Transverse colon (tissue), 4 donors: ENCODE results near the gene MCOLN2. TPM values are rescaled to one million over a fixed set of nuclear protein-coding genes. Genes with fewer than 3 reads are reported as not detected.
A peak's percentile ranks its signal among the peaks of the same experiment; 100 is the strongest.

Source experiments
- DNase-seq: peaks from one replicate; pipeline ENCODE4 v3.0.0-alpha.2; 2019
- H3K27ac ChIP-seq, 4 donors: fragments of 200-600 bp; sonication (generic); 2 replicates each; pipeline ENCODE4 v1.5.1; 2016 to 2018; ENCODE audit warnings: inconsistent platforms in 4 of 4
- H3K27me3 ChIP-seq: fragments of 200-600 bp; sonication (generic); 2 replicates; pipeline ENCODE4 v1.5.1; 2017; ENCODE audit warnings: inconsistent platforms
- H3K36me3 ChIP-seq, 4 donors: fragments of 200-600 bp; sonication (generic); 2 replicates each; pipeline ENCODE4 v1.5.1; 2017 to 2019; ENCODE audit warnings: inconsistent platforms in 4 of 4
- H3K4me1 ChIP-seq, 4 donors: fragments of 200-600 bp; sonication (generic); 2 replicates each; pipeline ENCODE4 v1.5.1; 2017 to 2020; ENCODE audit warnings: inconsistent platforms in 4 of 4
- H3K4me3 ChIP-seq, 4 donors: fragments of 200-600 bp; sonication (generic); 1 replicate in 1 of 4; 2 replicates in 3 of 4; pipeline versions ENCODE4 v1.5.1 to v1.6.1; 2017 to 2019; ENCODE audit warnings: inconsistent platforms in 4 of 4
- H3K9me3 ChIP-seq, 2 donors: fragments of 200-600 bp; sonication (generic); 2 replicates each; pipeline ENCODE4 v1.5.1; 2017 to 2019; ENCODE audit warnings: inconsistent platforms in 2 of 2
- CTCF ChIP-seq, 5 experiments: fragments of 200-600 bp in 3 of 5; fragments of 450-650 bp in 2 of 5; sonication (generic) in 3 of 5; IDR thresholded peaks; 1 replicate in 2 of 5; 2 replicates in 3 of 5; pipeline ENCODE4 v1.5.1; 2016 to 2017; ENCODE audit warnings: antibody characterized with exemption in 5 of 5, inconsistent platforms in 3 of 5, mild to moderate bottlenecking in 2 of 5, moderate library complexity in 1 of 5
- EP300 ChIP-seq: sonication (generic); formaldehyde crosslinking; IDR thresholded peaks from one replicate; pipeline ENCODE4 v1.6.1; 2017; ENCODE audit warnings: antibody characterized with exemption, low read depth
- POLR2A ChIP-seq: fragments of 450-650 bp; IDR thresholded peaks from one replicate; pipeline ENCODE4 v1.6.1; 2016; ENCODE audit warnings: antibody characterized with exemption, mild to moderate bottlenecking, moderate library complexity
- POLR2AphosphoS5 ChIP-seq, 3 donors: sonication (generic); formaldehyde crosslinking; IDR thresholded peaks; one replicate each; pipeline ENCODE4 v1.6.1; 2016; ENCODE audit warnings: antibody characterized with exemption in 3 of 3
- WGBS, 2 donors: methylation state at CpG; one replicate each; pipeline ENCODE4 v1.1.5; 2018; ENCODE audit warnings: low coverage in 1 of 2; 5-methylcytosine and 5-hydroxymethylcytosine counted together
- in situ Hi-C, 4 donors: fragments of 200-750 bp; cut with MboI; loops; one replicate each; pipeline versions ENCODE4 v1.15.0 to v1.15.1; 2017; ENCODE audit warnings: low sequenced_read_pairs in 3 of 4, low pct_ligation_motif_present in 1 of 4, low pct_unique_long_range_greater_than_20kb in 1 of 4
- intact Hi-C: fragments of 100-400 bp; cut with DNase I; formaldehyde crosslinking; loops from one replicate; pipeline ENCODE4 v1.15.1; 2023; ENCODE audit warnings: low total_unique reads
- total RNA-seq, 4 donors: library from RNA; depleted of rRNA; stranded (reverse); fragments of >200 nt; gene quantifications; one replicate each; pipeline ENCODE4 v1.1.0, GENCODE V29; 2016

The MCOLN2 gene
- total RNA-seq, 4 donors from 2014 or later, result 15.7 to 133 (median 82.7) TPM

- Histone ChIP-seq H3K36me3 (no peaks in the 10 kb centered on the region), H3K9me3 (no peaks in the 10 kb centered on the region), H3K27me3 (peaks cover 7% of the 10 kb centered on the region), H3K4me3 (no peak overlapping the region), H3K27ac (no peak overlapping the region), H3K4me1 (no peaks in the 10 kb centered on the region)
- 28 to 41% methylated on average over 1 of the region's 1 CpG for WGBS, 2 donors
- intact Hi-C loops (no loop called here), in situ Hi-C loops (loop anchor here in 1 of 4 donors (25.0 kb wide), 1 partner anchor 988 kb away; no protein-coding TSS in a partner anchor)
- TF ChIP-seq POLR2A (no peak), EP300 (no peak), POLR2AphosphoS5 (IDR thresholded peaks at IDR 0.05) (no peak)
- no peak for DNase-seq
These were observed 96.9 kb downstream of the MCOLN2 start for GRCh38 chr1:84899969-84900368.

GRCh38 chr1:84896279-84896678, 100.6 kb downstream of the MCOLN2 start:
- Histone ChIP-seq H3K27ac (no peak overlapping the region), H3K9me3 (no peaks in the 10 kb centered on the region), H3K36me3 (no peaks in the 10 kb centered on the region), H3K4me3 (no peak overlapping the region), H3K4me1 (peaks cover 0 to 11% (median 10%) of the 10 kb centered on the region in 4 donors), H3K27me3 (peaks cover 43% of the 10 kb centered on the region)
- intact Hi-C loops, result no loop called here
- TF ChIP-seq EP300, result no peak
- no peak for TF ChIP-seq POLR2A
- TF ChIP-seq POLR2AphosphoS5 (IDR thresholded peaks at IDR 0.05), result no peak
- TF ChIP-seq CTCF (IDR thresholded peaks at IDR 0.05), result no peak
- DNase-seq, result no peak
- in situ Hi-C loops, result no loop called here
- WGBS, 2 donors, result 61 to 64% methylated on average over 2 of the region's 2 CpGs

- no peak for TF ChIP-seq CTCF (IDR thresholded peaks at IDR 0.05)
- no peak for TF ChIP-seq EP300
- TF ChIP-seq POLR2AphosphoS5 (IDR thresholded peaks at IDR 0.05), result no peak
- no peak for TF ChIP-seq POLR2A
- no peaks in the 10 kb centered on the region for H3K9me3 ChIP-seq
- in situ Hi-C loops, result no loop called here
- peak; percentile 51 for DNase-seq
- H3K27me3 ChIP-seq, result peaks cover 43% of the 10 kb centered on the region
- 5% methylated on average over 61 of the region's 93 CpGs; no CpG with 5 or more reads in 1 of the 2 donors for WGBS, 2 donors
- H3K36me3 ChIP-seq, result no peaks in the 10 kb centered on the region
- peak within 1 kb of the TSS in 1 of 4 donors; percentile 62 for H3K27ac ChIP-seq
- intact Hi-C loops, result no loop called here
- H3K4me3 ChIP-seq, result peak within 1 kb of the TSS in 3 of 4 donors; percentile 39 to 59 (median 52)
- peaks cover 0 to 11% (median 10%) of the 10 kb centered on the region in 4 donors for H3K4me1 ChIP-seq
These were observed 104.0 kb downstream of the MCOLN2 start, which contains the start of gene LPAR3 for GRCh38 chr1:84892705-84893618. LPAR3 (minus strand) TSS chr1:84893206; CDS start chr1:84866120, 27,086 bp downstream.

GRCh38 chr1:84890566-84890965, 106.3 kb downstream of the MCOLN2 start:
- Histone ChIP-seq H3K27ac (no peak overlapping the region), H3K36me3 (no peaks in the 10 kb centered on the region), H3K4me3 (no peak overlapping the region), H3K4me1 (peaks cover 0 to 11% (median 10%) of the 10 kb centered on the region in 4 donors), H3K9me3 (no peaks in the 10 kb centered on the region), H3K27me3 (peaks cover 42% of the 10 kb centered on the region)
- in situ Hi-C loops, result no loop called here
- intact Hi-C loops, result no loop called here
- no peak for DNase-seq
- TF ChIP-seq EP300, result no peak
- no peak for TF ChIP-seq POLR2AphosphoS5 (IDR thresholded peaks at IDR 0.05)
- TF ChIP-seq CTCF (IDR thresholded peaks at IDR 0.05), result no peak
- no peak for TF ChIP-seq POLR2A
- WGBS, 2 donors, result 94% methylated on average over 2 of the region's 2 CpGs; no CpG with 5 or more reads in 1 of the 2 donors
